NCI-H748 treated with DMSO at 0.1 percent for 48 hours (cell line): Measurements from ENCODE around the gene ASTN2.
A peak's percentile ranks its signal among the peaks of the same experiment; 100 is the strongest.

ENCODE experiments used
- DNase-seq: peaks from one replicate; lab custom pipeline; 2025; lab: John Stamatoyannopoulos, UW

ASTN2 gene

DNA sequence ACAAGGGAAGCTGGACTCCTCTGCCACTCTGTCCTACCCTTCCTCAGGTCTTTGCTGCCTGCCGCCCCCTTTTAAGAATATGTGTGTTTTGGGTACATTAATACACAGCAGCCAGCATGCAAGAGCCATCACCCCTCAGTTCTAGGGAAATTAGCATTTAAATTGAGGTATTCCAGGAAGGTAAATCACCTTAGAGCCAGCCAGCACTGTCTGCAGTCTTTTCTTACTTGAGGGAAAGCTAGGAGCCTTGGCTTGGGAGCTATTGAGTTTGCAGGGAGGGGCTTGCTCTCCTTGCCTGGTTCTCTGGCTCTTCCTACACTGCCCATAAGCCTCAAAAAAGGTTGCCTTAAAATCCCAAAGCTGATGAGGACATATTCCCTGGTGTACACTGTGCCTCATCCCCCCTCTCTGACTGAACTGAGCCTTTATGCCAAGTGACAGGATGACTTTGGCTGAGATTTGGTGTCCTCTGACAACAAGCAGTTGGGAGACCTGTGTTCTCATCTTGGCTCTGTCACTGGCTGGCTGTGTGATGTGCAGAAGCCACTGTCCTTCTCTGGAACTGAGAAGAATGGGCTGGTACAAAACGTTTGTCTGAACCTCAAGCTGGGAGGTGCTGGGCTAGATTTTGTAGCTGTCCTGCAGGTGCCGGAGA lies 673.6 kb downstream of the ASTN2 start:
- no peak for DNase-seq

GRCh38 chr9:116737152-116737546 lies 677.7 kb downstream of the ASTN2 start:
- peak; percentile 72 for DNase-seq

- DNase-seq: no peak
Measured at GRCh38 chr9:116736399-116737151, 678.3 kb downstream of the ASTN2 start.

DNA sequence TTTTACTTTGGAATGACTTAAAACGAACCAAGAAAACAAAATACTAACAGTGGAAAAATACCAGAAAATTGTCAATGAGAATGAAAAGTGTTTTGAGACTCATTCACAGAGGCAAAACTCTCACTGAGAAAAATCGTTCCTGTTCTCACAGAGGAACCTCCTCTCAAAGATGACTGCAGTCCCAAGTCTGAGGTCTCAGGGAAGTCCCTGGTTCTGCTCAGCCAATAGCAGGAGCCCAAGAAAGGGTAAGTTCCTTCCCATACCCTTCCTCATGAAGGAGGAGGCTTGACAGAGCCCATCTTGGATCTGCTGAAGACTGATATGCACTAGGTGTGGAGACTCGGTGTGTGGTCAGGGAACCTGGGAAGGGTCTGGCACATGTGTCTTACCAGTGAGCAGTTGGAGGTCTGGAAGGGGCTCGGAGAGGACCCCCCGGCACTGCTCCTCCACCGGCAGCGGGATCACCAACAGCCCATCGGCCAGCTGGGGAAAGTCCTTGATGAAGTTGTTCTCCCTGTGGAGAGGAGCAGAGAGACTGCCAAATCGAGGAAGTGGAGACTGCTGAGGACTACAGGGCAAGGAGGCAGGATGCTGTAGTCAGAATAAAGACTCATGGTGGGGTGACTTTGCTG lies 681.7 kb downstream of the ASTN2 start:
- no peak for DNase-seq

- no peak for DNase-seq
Measured at GRCh38 chr9:116726602-116727001, 688.3 kb downstream of the ASTN2 start.

DNA sequence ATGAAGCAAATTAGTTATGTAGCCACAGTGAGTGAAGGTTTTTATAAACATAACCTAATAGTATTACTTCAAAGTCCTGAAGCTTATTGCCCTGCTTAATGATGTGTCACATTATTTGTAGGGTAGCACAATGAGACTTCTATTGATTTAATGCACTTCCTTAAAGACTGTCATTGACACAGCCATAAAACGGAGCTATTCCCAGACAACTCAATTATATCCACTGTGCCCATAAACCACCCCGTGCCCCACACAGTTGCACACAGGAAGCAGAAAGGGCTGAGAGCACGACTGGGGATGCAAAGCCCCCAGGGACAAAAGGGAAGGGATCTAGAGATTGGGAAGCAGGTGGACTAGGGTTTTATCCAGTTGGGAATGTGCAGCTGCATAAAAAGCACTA lies 690.7 kb downstream of the ASTN2 start:
- peak; percentile 50 for DNase-seq

- DNase-seq: no peak
Measured at GRCh38 chr9:116721944-116722343, 692.9 kb downstream of the ASTN2 start.

DNA sequence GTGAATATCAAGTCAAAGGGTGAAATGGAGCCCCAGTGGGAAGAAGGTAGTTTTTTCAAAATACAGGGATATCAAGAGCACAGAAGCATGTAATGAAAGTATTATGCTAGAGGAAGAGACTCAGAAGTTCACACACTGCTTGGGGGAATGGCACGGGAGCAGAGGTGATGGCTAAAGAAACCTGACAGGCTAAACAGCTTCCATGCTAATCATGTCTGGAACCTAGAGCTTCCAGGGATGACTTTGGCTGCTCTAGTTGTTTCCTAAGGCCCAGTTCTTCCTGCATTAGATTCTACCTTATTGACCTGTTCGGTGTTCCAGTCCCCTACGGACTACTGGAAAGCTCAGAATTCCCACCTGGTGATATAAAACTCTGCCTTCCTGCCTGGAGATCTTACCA lies 693.4 kb downstream of the ASTN2 start:
- DNase-seq: no peak

DNA sequence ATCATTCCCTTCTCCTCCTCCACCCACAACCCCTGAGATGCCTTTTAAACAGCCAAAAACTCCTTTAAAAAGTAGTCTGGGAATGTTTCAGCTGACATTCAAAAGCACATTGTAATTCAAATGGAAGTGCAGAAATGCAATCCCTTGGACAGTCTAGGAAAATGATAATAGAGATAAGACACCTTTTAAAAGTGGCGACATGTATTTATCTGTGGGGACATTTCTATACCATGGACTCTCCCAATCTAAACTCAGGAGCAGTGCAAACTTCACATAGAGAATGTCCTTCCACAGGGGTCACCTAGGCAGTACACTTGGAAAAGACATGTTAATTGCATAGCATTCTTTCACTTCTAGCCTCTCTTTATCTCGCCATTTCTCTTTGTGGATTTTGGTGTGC lies 694.7 kb downstream of the ASTN2 start:
- no peak for DNase-seq

DNA sequence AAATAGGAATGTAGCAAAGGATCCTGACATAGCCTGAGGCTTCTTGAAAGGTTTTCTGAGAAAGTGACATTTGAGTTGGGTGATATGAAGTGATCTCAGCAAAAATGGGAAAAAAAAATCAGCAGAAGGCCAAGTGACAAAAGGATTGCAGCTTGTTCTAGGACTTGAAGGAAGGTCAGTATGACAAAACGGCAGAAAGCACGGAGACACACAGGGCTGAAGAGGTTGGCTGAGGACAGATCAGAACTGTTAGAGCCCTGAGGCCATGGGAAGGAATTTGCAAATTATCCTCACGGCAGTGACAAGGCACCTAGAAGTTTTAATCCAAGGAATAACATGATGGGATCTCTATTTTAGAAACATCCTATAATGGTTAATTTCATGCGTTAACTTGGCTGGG lies 696.7 kb downstream of the ASTN2 start:
- no peak for DNase-seq

GRCh38 chr9:116717150-116717549 lies 697.7 kb downstream of the ASTN2 start:
- DNase-seq: no peak

DNA sequence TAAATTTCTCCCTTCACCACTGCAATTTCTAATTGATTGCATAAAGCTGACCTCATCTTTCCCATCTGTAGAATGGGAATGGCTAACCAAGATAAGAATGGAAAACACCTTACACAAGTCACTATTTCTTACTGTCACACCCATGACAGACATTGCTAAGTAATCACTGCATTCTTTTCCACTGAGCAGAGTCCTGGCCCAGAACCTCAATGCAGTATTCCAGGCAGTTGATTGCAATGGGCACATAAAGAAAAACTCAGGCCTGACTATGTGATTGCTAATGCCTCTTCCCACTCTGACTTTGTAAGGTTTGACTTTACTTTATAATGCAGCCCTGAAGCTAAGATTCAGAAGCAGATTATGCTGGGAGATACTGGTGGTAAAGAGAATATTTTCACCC lies 698.4 kb downstream of the ASTN2 start:
- no peak for DNase-seq

DNA sequence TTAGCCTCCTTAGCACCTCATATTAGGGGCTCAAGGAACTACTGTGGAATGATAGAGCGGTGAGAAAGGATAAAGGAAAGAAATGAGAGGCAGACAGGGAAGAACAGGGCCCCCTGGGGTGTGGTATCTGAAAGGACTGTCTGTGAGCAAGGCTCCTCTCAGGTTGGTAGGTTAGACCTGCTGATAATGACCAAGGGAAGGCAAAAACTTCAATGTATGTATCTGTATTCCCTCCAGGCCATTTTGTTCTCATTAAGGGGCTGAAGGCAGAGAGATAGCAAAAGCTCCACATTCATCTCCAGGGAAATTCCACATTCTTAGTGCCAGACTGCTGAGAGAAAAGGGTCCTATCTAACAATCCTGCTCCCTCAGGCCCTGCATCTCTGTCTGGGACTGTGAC lies 699.1 kb downstream of the ASTN2 start:
- no peak for DNase-seq

DNA sequence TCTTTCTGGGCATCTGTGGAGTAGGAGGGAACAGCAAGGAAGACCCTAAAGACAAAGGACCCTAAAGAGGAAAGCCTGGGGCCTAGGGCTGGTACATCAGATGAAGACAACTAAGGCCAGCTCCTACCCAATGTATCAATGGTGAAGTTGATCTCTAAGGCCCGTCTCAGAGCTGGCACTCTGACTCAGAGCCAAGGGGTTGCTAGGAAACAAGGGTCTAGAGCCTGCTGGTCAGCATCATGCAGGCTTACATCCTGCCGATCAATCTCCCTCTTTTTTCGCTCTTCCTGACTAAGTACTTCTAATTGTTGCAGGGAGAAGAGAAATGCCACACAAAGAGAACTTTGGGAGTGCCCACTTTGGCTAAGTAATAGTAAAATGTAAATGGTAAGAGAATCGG lies 701.6 kb downstream of the ASTN2 start:
- DNase-seq: no peak

DNA sequence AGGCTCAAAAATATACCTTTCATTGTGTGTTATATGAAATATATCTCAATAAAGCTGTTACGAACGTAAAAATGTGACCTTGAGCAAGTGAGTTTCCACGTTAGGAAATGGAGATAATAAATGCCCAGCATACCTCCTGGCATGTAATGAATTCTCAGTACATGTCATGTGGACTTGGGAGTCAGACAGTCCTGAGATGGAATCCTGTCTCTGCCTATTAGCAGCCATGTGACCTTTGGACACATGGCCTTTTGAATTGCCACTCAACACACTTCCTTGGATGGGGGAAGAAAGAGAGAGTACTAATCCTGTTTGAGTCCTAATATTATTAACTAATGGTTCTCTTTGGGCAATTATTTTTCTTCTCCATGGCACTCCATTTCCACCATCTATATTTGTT lies 702.1 kb downstream of the ASTN2 start:
- no peak for DNase-seq

- no peak for DNase-seq
Measured at GRCh38 chr9:116706310-116707290, 708.3 kb downstream of the ASTN2 start.

DNA sequence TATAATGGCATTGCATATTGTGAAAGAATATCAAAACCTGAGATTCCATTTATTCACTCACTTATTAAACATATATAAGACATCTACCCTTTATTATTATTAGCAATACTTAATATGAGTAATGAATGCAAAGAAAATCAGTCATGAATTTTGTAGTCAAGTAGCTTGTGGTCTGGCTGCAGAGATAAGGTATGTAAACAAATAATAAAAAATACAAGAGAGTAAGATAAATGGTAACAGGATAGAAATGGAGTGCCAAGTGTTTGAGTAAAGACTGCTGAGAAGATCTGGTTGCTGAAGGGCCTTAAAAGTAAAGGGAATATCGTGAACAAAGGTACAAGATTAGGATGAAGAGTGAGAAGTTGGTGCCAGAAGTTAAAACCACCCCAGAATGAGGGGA lies 709.3 kb downstream of the ASTN2 start:
- DNase-seq: no peak

DNA sequence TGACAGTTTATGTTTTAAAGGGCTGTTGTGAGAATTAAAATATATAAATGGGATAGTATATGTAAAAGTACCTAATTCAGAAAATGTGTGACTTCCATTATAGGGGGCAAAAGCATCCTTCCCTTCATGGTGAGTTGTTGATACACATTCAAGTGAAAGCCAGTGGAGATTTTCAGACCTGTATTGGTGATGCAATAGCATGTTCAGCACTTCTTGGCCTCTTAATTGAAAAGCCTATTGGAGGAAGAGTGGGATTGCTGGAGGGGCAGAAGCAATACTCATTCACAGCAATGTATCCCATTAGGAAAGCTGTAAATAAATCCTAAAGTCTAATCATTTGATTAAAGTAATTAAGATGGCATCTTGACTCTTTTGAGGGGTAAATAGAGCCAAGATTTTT lies 710.4 kb downstream of the ASTN2 start:
- DNase-seq: no peak

- DNase-seq: no peak
Measured at GRCh38 chr9:116703634-116704033, 711.2 kb downstream of the ASTN2 start.

DNA sequence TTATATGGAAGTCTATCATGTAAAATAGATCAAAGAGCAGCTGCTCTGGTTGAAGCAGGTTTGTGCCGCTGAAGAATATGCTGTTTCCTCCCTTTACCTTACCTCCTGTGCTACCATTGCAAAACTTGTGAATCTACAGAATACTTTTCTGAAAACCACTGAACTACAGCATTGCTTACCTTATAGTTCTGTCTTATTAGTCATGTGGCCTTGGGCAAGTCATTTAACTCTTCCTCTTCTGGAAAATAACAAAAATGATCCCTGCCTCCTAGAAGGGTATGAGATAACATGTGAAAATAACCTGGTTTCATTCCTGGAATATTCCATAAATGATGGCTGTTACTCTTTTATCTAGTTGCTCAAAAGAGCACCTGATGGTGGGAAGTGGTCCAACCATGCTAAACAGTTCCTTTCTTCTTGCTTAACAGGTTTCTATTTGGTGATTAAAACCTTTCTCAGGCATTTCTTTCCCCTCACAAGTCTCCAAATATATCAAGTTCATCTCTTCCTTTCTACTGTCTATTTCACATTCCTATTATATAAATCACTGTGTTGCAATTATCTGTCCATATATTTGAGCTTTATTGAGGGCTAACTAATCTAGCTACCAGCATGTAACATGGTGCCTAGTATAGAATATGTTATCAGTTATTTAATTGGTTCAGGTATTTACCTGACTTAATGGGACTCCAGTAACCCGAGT lies 712.8 kb downstream of the ASTN2 start:
- no peak for DNase-seq
